Psoas muscle (tissue), 8 donors: ENCODE data around the gene MESP2. TPM values are rescaled to one million over a fixed set of nuclear protein-coding genes. Genes with fewer than 3 reads are reported as not detected.
A peak's percentile ranks its signal among the peaks of the same experiment; 100 is the strongest.

Source experiments
- ATAC-seq, 4 donors: fragments of 200-7000 bp; cut with Tn5 transposase; one replicate each; pipeline ENCODE4 v1.9.1; 2020; ENCODE audit warnings: moderate library complexity in 3 of 4, mild to moderate bottlenecking in 2 of 4
- DNase-seq, 2 donors: peaks; one replicate each; pipeline ENCODE4 v3.0.0-alpha.2; 2020
- H3K27ac ChIP-seq: fragments of 200-600 bp; one replicate; pipeline ENCODE4 v1.8.0; 2022
- H3K27me3 ChIP-seq, 3 donors: fragments of 200-600 bp in 1 of 3; one replicate each; pipeline versions ENCODE4 v1.6.1 to v1.8.0; 2013 to 2022; ENCODE audit warnings: low read length in 2 of 3, mild to moderate bottlenecking in 2 of 3, moderate library complexity in 1 of 3; ENCODE audit not compliant: insufficient read depth in 3 of 3
- H3K36me3 ChIP-seq, 2 donors: fragments of 200-600 bp in 1 of 2; one replicate each; pipeline versions ENCODE4 v1.6.1 to v1.8.0; 2013 to 2022; ENCODE audit warnings: low read depth in 1 of 2, mild to moderate bottlenecking in 1 of 2, moderate library complexity in 1 of 2; ENCODE audit not compliant: insufficient read depth in 1 of 2
- H3K4me1 ChIP-seq: fragments of 200-600 bp; one replicate; pipeline ENCODE4 v1.8.0; 2022
- H3K4me3 ChIP-seq: fragments of 200-600 bp; one replicate; pipeline ENCODE4 v1.8.0; 2022; ENCODE audit warnings: mild to moderate bottlenecking
- H3K9me3 ChIP-seq: fragments of 200-600 bp; one replicate; pipeline ENCODE4 v1.8.0; 2022
- CTCF ChIP-seq: fragments of 200-600 bp; IDR thresholded peaks from one replicate; pipeline ENCODE4 v1.8.0; 2022; ENCODE audit warnings: antibody characterized with exemption
- WGBS, 3 donors: extraction: QIAGEN DNeasy Blood & Tissue Kit; methylation state at CpG; one replicate each; pipeline versions ENCODE4 v1.1.6 to v1.1.7; 2013; 5-methylcytosine and 5-hydroxymethylcytosine counted together
- intact Hi-C, 2 donors: fragments of 100-400 bp; cut with DNase I; formaldehyde crosslinking; loops; one replicate each; pipeline versions ENCODE4 v1.11.0 to v1.14.2; 2022
- polyA plus RNA-seq, 3 donors: library from polyadenylated mRNA; stranded (reverse); fragments of 200-250 nt; gene quantifications; one replicate each; pipeline ENCODE4 v1.2.3, GENCODE V29; 2013
- total RNA-seq, 4 donors: library from RNA; stranded (reverse); fragmentation: NEBNext Ultra II Directional in 2 of 4; extraction: Animal tissue kit (Norgen Biotek cat#: 25700) in 2 of 4; gene quantifications; one replicate each; pipeline versions ENCODE4 v1.2.1 to v1.2.4, GENCODE V29; 2021 to 2023
- donor health status: healthy with polysubstance abuse.
- donor health status: DM: no; HTN: no; CAD: no; lungs with moderate emphysema.
- donor health status: Bipolar disorder and iron deficiency.
- donor health status: healthy.
- donor health status: DM: yes; HTN: yes; CAD: no.
- donor health status: DM: no; HTN: no; CAD: no.
- donor health status: DM: no; HTN: no; CAD: no.
- donor health status: DM: yes; HTN: yes; CAD: no.

Gene MESP2
- total and polyA plus RNA-seq, 7 donors = 0.17 to 0.38 (median 0.20) TPM; not detected in 4

GRCh38 chr15:89806559-89807550, 30.7 kb downstream of the MESP2 start:
- ATAC-seq = no peak
- intact Hi-C loops = no loop called here
- Histone ChIP-seq H3K27me3 (no peaks in the 10 kb centered on the region), H3K4me1 (no peaks in the 10 kb centered on the region), H3K4me3 (no peak overlapping the region), H3K9me3 (no peaks in the 10 kb centered on the region), H3K36me3 (no peaks in the 10 kb centered on the region), H3K27ac (no peak overlapping the region)
- no peak for TF ChIP-seq CTCF
- WGBS, 3 donors = 67 to 78% (median 68%) methylated on average over 22 of the region's 22 CpGs
- DNase-seq = peak in 1 of 2 donors; percentile 38

GRCh38 chr15:89807689-89808088, 31.6 kb downstream of the MESP2 start:
- intact Hi-C loops = no loop called here
- H3K27ac ChIP-seq = no peak overlapping the region
- no peak for ATAC-seq

DNA sequence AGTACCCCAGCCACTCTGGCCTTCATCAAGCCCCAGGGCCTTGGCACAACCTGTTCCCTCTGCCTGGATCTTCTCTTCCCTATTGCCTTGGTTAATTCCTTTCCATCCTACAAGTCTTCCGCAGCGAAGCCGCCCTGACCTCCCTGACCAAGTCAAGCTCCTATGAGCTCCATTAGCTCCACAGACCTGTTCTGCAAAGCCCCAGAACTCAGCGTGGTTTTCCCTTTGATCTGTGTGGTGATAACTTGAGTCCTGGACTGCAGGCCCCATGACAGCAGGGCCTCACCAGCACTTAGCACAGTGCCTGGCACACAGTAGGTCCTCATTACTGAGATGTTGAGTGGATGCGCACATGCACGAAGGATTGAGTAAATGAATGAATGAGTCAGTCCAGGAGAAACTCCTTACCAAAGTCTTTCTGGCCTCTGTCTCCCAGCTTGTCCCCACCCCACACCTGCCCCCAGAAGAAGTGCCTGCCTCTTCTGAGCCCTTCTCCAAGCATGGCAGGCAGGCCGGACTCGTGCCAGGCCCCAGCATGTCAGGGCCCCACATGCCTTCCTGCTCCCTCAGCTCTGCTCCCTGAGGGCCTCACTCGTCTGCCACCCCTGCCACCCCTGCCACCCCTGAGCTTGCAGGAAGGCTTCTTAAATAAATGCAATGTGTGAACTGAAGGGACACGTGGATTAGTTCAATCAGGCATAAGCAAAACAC, 32.2 kb downstream of the MESP2 start:
- H3K27ac ChIP-seq = no peak overlapping the region
- no peak overlapping the region for H3K4me3 ChIP-seq
- no peaks in the 10 kb centered on the region for H3K4me1 ChIP-seq
- ATAC-seq (no peak), DNase-seq (peak in 1 of 2 donors; percentile 30)
- H3K36me3 ChIP-seq = no peaks in the 10 kb centered on the region
- TF ChIP-seq CTCF = no peak
- H3K9me3 ChIP-seq = no peaks in the 10 kb centered on the region
- peaks cover 0 to 4% (median 0%) of the 10 kb centered on the region in 3 donors for H3K27me3 ChIP-seq
- intact Hi-C loops = no loop called here
- WGBS, 3 donors = 90 to 95% (median 91%) methylated on average over 10 of the region's 10 CpGs

More at GRCh38 chr15:89807689-89808088, 31.6 kb downstream of the MESP2 start:
- Histone ChIP-seq H3K4me1 (no peaks in the 10 kb centered on the region), H3K9me3 (no peaks in the 10 kb centered on the region), H3K36me3 (no peaks in the 10 kb centered on the region), H3K4me3 (no peak overlapping the region), H3K27me3 (no peaks in the 10 kb centered on the region)
- DNase-seq = no peak
- TF ChIP-seq CTCF = no peak
- WGBS, 3 donors = 88 to 93% (median 92%) methylated on average over 6 of the region's 6 CpGs

DNA sequence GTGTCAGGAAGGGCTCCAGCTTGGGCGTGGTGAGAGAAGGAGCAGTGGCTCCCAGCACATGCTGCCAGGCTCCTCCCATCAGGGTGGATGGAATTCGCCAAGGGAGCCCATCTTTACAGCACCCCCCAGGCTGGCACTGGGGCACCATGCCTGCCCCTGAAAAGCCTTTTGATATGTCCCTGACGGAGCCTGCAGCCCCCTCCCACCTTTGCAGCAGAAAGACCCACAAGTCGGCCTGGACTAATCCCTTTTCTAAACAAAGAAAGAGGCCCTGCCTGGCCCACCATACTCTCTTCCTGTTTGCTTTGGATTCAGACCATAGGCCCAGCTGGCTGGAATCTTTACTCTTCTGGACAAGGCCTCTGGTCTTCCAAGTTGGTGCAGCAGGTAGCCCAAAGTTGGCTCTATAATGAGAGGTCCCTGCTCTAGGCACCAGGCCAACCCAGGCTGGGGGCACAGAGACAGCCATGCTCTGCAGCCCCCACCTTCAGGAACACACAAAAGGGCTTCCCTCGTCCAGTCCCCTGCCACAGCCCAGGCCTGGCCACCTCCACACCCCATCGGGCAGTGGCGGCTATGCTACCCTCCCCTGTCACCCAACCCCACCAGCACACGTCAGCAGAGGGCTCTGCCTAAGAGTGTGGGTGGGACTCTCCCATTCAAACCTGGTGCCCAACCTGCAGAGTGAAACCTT, 33.1 kb downstream of the MESP2 start:
- no peak overlapping the region for H3K4me3 ChIP-seq
- H3K27ac ChIP-seq = no peak overlapping the region
- no peak for ATAC-seq
- H3K27me3 ChIP-seq = peaks cover 0 to 11% (median 0%) of the 10 kb centered on the region in 3 donors
- TF ChIP-seq CTCF = no peak
- WGBS, 3 donors = 80 to 85% (median 85%) methylated on average over 5 to 8 of the region's 8 CpGs
- H3K9me3 ChIP-seq = no peaks in the 10 kb centered on the region
- intact Hi-C loops = no loop called here
- DNase-seq = peak in 1 of 2 donors; percentile 20
- H3K36me3 ChIP-seq = no peaks in the 10 kb centered on the region
- H3K4me1 ChIP-seq = no peaks in the 10 kb centered on the region
